Choroid plexus epithelial cell (primary cell): Measurements from ENCODE around the gene ATAD3C.
A peak's percentile ranks its signal among the peaks of the same experiment; 100 is the strongest.
"Not testable (repeated sequence)": the region's sequence is repeated elsewhere in the genome, so short reads cannot be mapped to it uniquely, and the experiment has no call there.

Experiments
- DNase-seq: peaks from one replicate; pipeline ENCODE4 v3.0.0-alpha.2; 2010; ENCODE audit warnings: low read depth
- H3K4me3 ChIP-seq: 2 replicates; pipeline ENCODE4 v1.5.1; 2011; ENCODE audit warnings: low read depth, mild to moderate bottlenecking, control low read depth, low read length, moderate library complexity
- TF ChIP-seq, protein P1 (sequence below): conservative IDR thresholded peaks from 2 replicates; pipeline ENCODE4 v1.5.1; 2011; ENCODE audit warnings: low read depth, mild to moderate bottlenecking, control low read depth, inconsistent platforms, low read length, moderate library complexity

ATAD3C gene

DNA sequence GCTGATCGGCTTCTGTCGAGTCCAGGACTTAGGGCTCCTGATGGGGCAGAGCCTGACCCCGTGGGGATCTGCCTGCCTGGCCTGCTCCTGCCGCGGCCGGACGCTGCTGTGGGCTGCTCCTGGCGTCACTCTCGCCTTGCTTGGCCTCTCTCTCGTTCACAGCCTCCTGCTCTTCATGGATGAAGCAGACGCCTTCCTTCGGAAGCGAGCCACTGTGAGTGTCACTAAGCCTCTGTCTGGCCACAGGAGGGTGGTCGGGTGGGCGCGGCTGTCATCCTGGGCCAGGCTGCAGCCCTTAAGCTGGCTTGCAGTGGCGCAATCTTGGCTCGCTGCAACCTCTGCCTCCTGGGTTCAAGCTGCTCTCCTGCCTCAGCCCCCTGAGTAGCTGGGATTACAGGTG is 38.2 kb downstream of the ATAD3C start:
- TF ChIP-seq, protein P1, sequence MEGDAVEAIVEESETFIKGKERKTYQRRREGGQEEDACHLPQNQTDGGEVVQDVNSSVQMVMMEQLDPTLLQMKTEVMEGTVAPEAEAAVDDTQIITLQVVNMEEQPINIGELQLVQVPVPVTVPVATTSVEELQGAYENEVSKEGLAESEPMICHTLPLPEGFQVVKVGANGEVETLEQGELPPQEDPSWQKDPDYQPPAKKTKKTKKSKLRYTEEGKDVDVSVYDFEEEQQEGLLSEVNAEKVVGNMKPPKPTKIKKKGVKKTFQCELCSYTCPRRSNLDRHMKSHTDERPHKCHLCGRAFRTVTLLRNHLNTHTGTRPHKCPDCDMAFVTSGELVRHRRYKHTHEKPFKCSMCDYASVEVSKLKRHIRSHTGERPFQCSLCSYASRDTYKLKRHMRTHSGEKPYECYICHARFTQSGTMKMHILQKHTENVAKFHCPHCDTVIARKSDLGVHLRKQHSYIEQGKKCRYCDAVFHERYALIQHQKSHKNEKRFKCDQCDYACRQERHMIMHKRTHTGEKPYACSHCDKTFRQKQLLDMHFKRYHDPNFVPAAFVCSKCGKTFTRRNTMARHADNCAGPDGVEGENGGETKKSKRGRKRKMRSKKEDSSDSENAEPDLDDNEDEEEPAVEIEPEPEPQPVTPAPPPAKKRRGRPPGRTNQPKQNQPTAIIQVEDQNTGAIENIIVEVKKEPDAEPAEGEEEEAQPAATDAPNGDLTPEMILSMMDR: no peak
- no peak for DNase-seq
- H3K4me3 ChIP-seq: no peak overlapping the region

DNA sequence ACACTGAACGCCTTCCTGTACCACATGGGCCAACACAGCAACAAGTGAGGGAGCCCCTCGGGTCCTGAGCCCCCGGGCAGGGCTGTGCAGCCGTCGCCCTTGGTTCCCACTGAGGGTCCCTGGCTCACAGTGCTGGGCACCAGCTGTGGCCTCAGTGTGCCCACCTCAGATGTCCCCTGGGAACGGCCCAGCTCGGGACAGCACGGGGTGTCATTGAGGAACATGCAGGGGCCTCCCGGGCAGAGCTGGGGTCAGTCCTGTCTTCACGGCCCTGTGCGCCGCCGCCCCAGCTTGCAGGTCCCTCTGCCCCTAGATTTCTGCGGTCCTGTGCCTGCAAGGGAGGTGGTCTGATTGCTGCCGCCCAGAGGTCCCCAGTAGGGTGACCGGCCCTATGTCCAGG is 39.7 kb downstream of the ATAD3C start:
- TF ChIP-seq, protein P1: no peak
- no peak for DNase-seq
- H3K4me3 ChIP-seq: no peak overlapping the region

DNA sequence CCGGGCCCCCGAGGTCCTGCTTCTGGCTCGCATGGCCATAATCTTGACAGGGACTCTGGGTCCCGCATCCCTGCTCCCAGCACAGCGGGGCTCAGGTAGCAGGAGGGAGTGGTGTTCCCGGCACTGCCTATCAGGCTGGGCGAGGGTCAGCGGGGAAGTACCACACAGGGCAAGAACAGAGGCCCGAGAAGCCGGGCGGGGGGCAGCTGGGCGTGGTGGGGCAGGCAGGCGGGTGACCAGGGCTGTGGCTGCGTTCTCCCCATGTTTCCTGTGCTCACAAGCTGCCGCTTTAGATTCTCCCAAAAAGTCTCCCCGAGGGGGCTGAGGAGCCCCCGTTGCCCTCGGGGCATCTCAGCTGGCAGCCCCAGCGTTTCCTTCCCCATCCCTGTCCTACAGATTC is 40.4 kb downstream of the ATAD3C start:
- no peak for DNase-seq
- TF ChIP-seq, protein P1: no peak
- H3K4me3 ChIP-seq: no peak overlapping the region

DNA sequence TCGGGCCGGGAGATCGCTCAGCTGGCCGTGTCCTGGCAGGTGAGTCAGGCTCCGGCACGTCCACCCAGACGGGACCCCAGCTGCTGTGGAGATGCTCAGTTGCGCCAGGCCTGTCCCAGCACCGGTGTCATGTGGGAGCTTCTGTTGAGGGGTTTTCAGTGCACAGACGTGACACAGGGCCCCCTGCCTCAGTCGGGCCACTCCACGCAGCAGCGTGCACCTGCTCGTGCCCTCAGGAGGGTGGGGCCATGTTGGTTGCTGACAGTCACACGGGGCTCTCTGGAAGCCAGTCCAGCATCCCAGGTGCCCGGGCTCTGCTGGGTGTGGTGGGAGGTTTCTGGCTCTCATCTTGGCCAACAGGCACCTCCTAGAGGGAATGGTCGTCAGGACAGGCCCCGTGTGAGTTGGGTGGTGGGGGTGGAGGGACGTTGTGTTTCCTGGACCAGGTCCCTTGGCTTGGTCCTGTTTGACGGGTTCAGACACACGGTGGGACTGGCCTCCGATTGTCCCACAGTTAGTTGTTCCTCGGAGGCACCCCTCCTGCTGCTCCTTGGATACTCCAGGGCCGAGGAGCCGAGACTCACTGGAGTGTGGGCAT is 41.2 kb downstream of the ATAD3C start:
- TF ChIP-seq, protein P1: no peak
- DNase-seq: no peak

DNA sequence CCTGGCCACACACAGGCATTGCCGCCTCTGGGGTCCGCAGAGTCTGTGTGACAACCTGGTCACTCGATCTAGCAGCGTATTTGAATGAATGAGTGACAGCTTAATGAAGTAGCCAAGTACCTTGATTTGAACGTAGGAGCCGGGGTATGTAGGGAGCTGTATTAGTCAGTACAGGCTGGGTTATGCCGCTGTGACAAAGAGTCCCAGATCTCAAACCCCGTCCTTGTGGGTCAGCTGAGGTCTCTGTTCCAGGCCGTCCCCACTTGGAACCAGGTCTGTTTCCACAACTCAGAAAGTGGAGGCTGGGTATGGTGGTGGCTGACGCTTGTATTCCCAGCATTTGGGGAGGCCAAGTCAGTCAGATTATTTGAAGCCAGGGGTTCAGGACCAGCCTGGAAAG is 42.1 kb downstream of the ATAD3C start:
- no peak overlapping the region for H3K4me3 ChIP-seq
- DNase-seq: no peak
- TF ChIP-seq, protein P1: no peak

More for the DNA sequence above, 41.2 kb downstream of the ATAD3C start:
- H3K4me3 ChIP-seq: no peak overlapping the region

DNA sequence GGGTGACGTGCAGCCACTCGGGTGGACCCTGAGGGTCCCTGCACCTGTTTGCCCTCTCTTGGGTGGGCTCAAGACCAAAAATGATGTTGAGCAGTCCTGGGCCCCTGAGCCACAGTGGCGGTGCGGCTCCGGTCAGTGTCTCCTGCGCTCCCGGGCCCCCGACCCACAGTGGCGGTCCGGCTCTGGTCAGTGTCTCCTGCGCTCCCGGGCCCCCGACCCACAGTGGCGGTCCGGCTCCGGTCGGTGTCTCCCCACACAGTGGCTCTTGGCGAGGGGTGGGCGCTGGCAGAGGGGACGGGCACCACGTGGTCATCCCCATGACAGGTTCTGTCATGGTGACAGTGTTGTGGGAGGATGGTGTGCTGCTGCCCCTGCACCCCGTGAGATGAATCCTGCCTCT is 44.8 kb downstream of the ATAD3C start:
- not testable (repeated sequence) for DNase-seq, H3K4me3 ChIP-seq

DNA sequence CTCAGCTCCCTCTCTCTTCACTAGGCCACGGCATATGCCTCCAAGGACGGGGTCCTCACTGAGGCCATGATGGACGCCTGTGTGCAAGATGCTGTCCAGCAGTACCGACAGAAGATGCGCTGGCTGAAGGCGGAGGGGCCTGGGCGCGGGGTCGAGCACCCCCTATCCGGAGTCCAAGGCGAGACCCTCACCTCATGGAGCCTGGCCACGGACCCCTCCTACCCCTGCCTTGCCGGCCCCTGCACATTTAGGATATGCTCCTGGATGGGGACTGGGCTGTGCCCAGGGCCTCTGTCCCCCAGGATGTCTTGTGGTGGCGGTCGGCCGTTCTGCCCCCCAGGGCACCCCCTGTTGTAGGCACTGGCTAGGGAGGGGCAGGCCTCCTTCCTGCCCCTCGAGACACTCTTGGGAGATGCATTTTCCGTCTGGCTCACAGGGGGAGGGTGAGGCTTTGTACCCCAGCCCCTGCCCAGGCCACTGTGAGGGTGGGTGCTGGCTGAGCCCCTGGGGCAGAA is 46.0 kb downstream of the ATAD3C start:
- not testable (repeated sequence) for H3K4me3 ChIP-seq, DNase-seq

DNA sequence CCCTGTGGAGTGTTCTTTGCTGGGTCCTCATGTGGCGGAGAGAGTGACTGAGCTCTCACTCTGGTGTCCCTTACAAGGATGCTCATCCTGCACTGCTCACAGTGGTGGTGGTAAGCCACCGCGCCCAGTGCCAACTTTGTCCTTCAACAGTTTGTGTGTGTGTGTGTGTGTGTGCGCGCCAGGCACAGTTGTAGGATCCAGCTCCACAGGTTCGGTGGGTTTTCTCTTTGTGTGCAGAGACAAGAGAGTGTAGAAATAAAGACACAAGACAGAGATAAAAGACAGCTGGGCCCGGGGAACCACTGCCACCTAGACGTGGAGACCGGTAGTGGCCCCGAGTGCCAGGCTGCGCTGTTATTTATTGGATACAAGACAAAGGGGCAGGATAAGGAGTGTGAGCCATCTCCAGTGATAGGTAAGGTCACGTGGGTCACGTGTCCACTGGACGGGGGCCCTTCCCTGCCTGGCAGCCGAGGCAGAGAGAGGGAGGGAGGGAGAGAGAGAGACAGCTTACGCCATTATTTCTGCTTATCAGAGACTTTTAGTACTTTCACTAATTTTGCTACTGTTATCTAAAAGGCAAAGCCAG is 55.4 kb downstream of the ATAD3C start:
- peak; percentile 62 for DNase-seq
- H3K4me3 ChIP-seq: not testable (repeated sequence)
- TF ChIP-seq, protein P1: peak; percentile 67
